ENCODE results near the gene LPGAT1.
A peak's percentile ranks its signal among the peaks of the same experiment; 100 is the strongest.

LPGAT1 gene

GRCh38 chr1:211715971-211716370 lies 114.6 kb downstream of the LPGAT1 start:
- H3K36me3 ChIP-seq (ENCODE audit: control insufficient read depth in 4 of 4, insufficient read depth in 4 of 4, low read length in 3 of 4), result no peaks in the 10 kb centered on the region
- no peak for DNase-seq
- 90% methylated on average over 2 of the region's 2 CpGs for WGBS (ENCODE audit: insufficient coverage)
- no peaks in the 10 kb centered on the region for H3K9me3 ChIP-seq (ENCODE audit: control extremely low read depth in 1 of 5, control insufficient read depth in 4 of 5, insufficient read depth in 2 of 5, low read depth in 1 of 5, low read length in 4 of 5)
- H3K27ac ChIP-seq (ENCODE audit: insufficient read depth in 1 of 2, low read depth in 1 of 2, low read length in 2 of 2, poor library complexity in 1 of 2, severe bottlenecking in 2 of 2), result no peak overlapping the region
- CTCF ChIA-PET, result no interaction called here
- no peak overlapping the region for H3K4me3 ChIP-seq (ENCODE audit: control insufficient read depth in 1 of 7, extremely low read depth in 1 of 7, insufficient read depth in 4 of 7, low read depth in 2 of 7, low read length in 6 of 7)
- peaks cover 0 to 5% (median 0%) of the 10 kb centered on the region in 4 experiments for H3K4me1 ChIP-seq (ENCODE audit: control extremely low read depth in 1 of 4, control insufficient read depth in 4 of 4, insufficient read depth in 4 of 4, low read length in 3 of 4)
- no peaks in the 10 kb centered on the region for H3K27me3 ChIP-seq (replicated peaks in 2 of 5; ENCODE audit: control insufficient read depth in 4 of 5, insufficient read depth in 5 of 5, low read length in 4 of 5)
- POLR2A ChIA-PET, result interaction anchor here (0.8 kb wide), 1 partner anchor 135 kb away, joined by 3 read pairs; no protein-coding TSS in a partner anchor

GRCh38 chr1:211714154-211714553 lies 116.4 kb downstream of the LPGAT1 start:
- CTCF ChIA-PET, result interaction anchor here (0.9 kb wide), 1 partner anchor 16 kb away, joined by 3 read pairs; no protein-coding TSS in a partner anchor
- no peaks in the 10 kb centered on the region for H3K9me3 ChIP-seq (ENCODE audit: control extremely low read depth in 1 of 5, control insufficient read depth in 4 of 5, insufficient read depth in 2 of 5, low read depth in 1 of 5, low read length in 4 of 5)

GRCh38 chr1:211713231-211713630 lies 117.3 kb downstream of the LPGAT1 start:
- no peaks in the 10 kb centered on the region for H3K36me3 ChIP-seq (ENCODE audit: control insufficient read depth in 4 of 4, insufficient read depth in 4 of 4, low read length in 3 of 4)
- POLR2A ChIA-PET, result no interaction called here
- H3K4me3 ChIP-seq (ENCODE audit: control insufficient read depth in 1 of 7, extremely low read depth in 1 of 7, insufficient read depth in 4 of 7, low read depth in 2 of 7, low read length in 6 of 7), result no peak overlapping the region
- CTCF ChIA-PET, result interaction anchor here (0.9 to 1.8 kb wide), 2 partner anchors 14 to 15 kb away, joined by 3 to 6 read pairs; no protein-coding TSS in a partner anchor
- peaks cover 0 to 5% (median 0%) of the 10 kb centered on the region in 4 experiments for H3K4me1 ChIP-seq (ENCODE audit: control extremely low read depth in 1 of 4, control insufficient read depth in 4 of 4, insufficient read depth in 4 of 4, low read length in 3 of 4)
- no peaks in the 10 kb centered on the region for H3K9me3 ChIP-seq (ENCODE audit: control extremely low read depth in 1 of 5, control insufficient read depth in 4 of 5, insufficient read depth in 2 of 5, low read depth in 1 of 5, low read length in 4 of 5)
- no peak for DNase-seq
- WGBS (ENCODE audit: insufficient coverage), result 98% methylated on average over 7 of the region's 10 CpGs
- H3K27me3 ChIP-seq (replicated peaks in 2 of 5; ENCODE audit: control insufficient read depth in 4 of 5, insufficient read depth in 5 of 5, low read length in 4 of 5), result no peaks in the 10 kb centered on the region
- H3K27ac ChIP-seq (ENCODE audit: insufficient read depth in 1 of 2, low read depth in 1 of 2, low read length in 2 of 2, poor library complexity in 1 of 2, severe bottlenecking in 2 of 2), result no peak overlapping the region

More at GRCh38 chr1:211714154-211714553, 116.4 kb downstream of the LPGAT1 start:
- Histone ChIP-seq H3K4me1 (ENCODE audit: control extremely low read depth in 1 of 4, control insufficient read depth in 4 of 4, insufficient read depth in 4 of 4, low read length in 3 of 4) (peaks cover 0 to 5% (median 0%) of the 10 kb centered on the region in 4 experiments), H3K27ac (ENCODE audit: insufficient read depth in 1 of 2, low read depth in 1 of 2, low read length in 2 of 2, poor library complexity in 1 of 2, severe bottlenecking in 2 of 2) (no peak overlapping the region), H3K4me3 (ENCODE audit: control insufficient read depth in 1 of 7, extremely low read depth in 1 of 7, insufficient read depth in 4 of 7, low read depth in 2 of 7, low read length in 6 of 7) (no peak overlapping the region), H3K36me3 (ENCODE audit: control insufficient read depth in 4 of 4, insufficient read depth in 4 of 4, low read length in 3 of 4) (no peaks in the 10 kb centered on the region), H3K27me3 (replicated peaks in 2 of 5; ENCODE audit: control insufficient read depth in 4 of 5, insufficient read depth in 5 of 5, low read length in 4 of 5) (no peaks in the 10 kb centered on the region)
- WGBS (ENCODE audit: insufficient coverage), result 42% methylated on average over 2 of the region's 5 CpGs
- DNase-seq, result peak in 2 of 3 donors; percentile 27 to 60
- POLR2A ChIA-PET, result no interaction called here

- H3K4me3 ChIP-seq (ENCODE audit: control insufficient read depth in 1 of 7, extremely low read depth in 1 of 7, insufficient read depth in 4 of 7, low read depth in 2 of 7, low read length in 6 of 7), result no peak overlapping the region
- CTCF ChIA-PET, result interaction anchor here (1.8 to 2.8 kb wide), 2 partner anchors 12 kb away, joined by 6 to 20 read pairs; no protein-coding TSS in a partner anchor
- POLR2A ChIA-PET, result no interaction called here
- peaks cover 0 to 5% (median 0%) of the 10 kb centered on the region in 4 experiments for H3K4me1 ChIP-seq (ENCODE audit: control extremely low read depth in 1 of 4, control insufficient read depth in 4 of 4, insufficient read depth in 4 of 4, low read length in 3 of 4)
- 100% methylated on average over 3 of the region's 4 CpGs for WGBS (ENCODE audit: insufficient coverage)
- no peaks in the 10 kb centered on the region for H3K9me3 ChIP-seq (ENCODE audit: control extremely low read depth in 1 of 5, control insufficient read depth in 4 of 5, insufficient read depth in 2 of 5, low read depth in 1 of 5, low read length in 4 of 5)
- no peak overlapping the region for H3K27ac ChIP-seq (ENCODE audit: insufficient read depth in 1 of 2, low read depth in 1 of 2, low read length in 2 of 2, poor library complexity in 1 of 2, severe bottlenecking in 2 of 2)
- no peak for DNase-seq
- H3K27me3 ChIP-seq (replicated peaks in 2 of 5; ENCODE audit: control insufficient read depth in 4 of 5, insufficient read depth in 5 of 5, low read length in 4 of 5), result no peaks in the 10 kb centered on the region
- H3K36me3 ChIP-seq (ENCODE audit: control insufficient read depth in 4 of 4, insufficient read depth in 4 of 4, low read length in 3 of 4), result no peaks in the 10 kb centered on the region
Measured at GRCh38 chr1:211711315-211711705, 119.3 kb downstream of the LPGAT1 start.

GRCh38 chr1:211710566-211711314 lies 119.8 kb downstream of the LPGAT1 start:
- peaks cover 0 to 5% (median 0%) of the 10 kb centered on the region in 4 experiments for H3K4me1 ChIP-seq (ENCODE audit: control extremely low read depth in 1 of 4, control insufficient read depth in 4 of 4, insufficient read depth in 4 of 4, low read length in 3 of 4)
- no peaks in the 10 kb centered on the region for H3K27me3 ChIP-seq (replicated peaks in 2 of 5; ENCODE audit: control insufficient read depth in 4 of 5, insufficient read depth in 5 of 5, low read length in 4 of 5)
- H3K36me3 ChIP-seq (ENCODE audit: control insufficient read depth in 4 of 4, insufficient read depth in 4 of 4, low read length in 3 of 4), result no peaks in the 10 kb centered on the region
- no peak overlapping the region for H3K4me3 ChIP-seq (ENCODE audit: control insufficient read depth in 1 of 7, extremely low read depth in 1 of 7, insufficient read depth in 4 of 7, low read depth in 2 of 7, low read length in 6 of 7)
- WGBS (ENCODE audit: insufficient coverage), result 68% methylated on average over 4 of the region's 6 CpGs
- no peaks in the 10 kb centered on the region for H3K9me3 ChIP-seq (ENCODE audit: control extremely low read depth in 1 of 5, control insufficient read depth in 4 of 5, insufficient read depth in 2 of 5, low read depth in 1 of 5, low read length in 4 of 5)
- DNase-seq, result peak in 2 of 3 donors; percentile 27 to 39
- CTCF ChIA-PET, result interaction anchor here (2.8 kb wide), 1 partner anchor 12 kb away, joined by 20 read pairs; no protein-coding TSS in a partner anchor
- POLR2A ChIA-PET, result no interaction called here
- H3K27ac ChIP-seq (ENCODE audit: insufficient read depth in 1 of 2, low read depth in 1 of 2, low read length in 2 of 2, poor library complexity in 1 of 2, severe bottlenecking in 2 of 2), result no peak overlapping the region

- Histone ChIP-seq H3K36me3 (ENCODE audit: control insufficient read depth in 4 of 4, insufficient read depth in 4 of 4, low read length in 3 of 4) (no peaks in the 10 kb centered on the region), H3K27me3 (replicated peaks in 2 of 5; ENCODE audit: control insufficient read depth in 4 of 5, insufficient read depth in 5 of 5, low read length in 4 of 5) (no peaks in the 10 kb centered on the region), H3K4me3 (ENCODE audit: control insufficient read depth in 1 of 7, extremely low read depth in 1 of 7, insufficient read depth in 4 of 7, low read depth in 2 of 7, low read length in 6 of 7) (no peak overlapping the region), H3K4me1 (ENCODE audit: control extremely low read depth in 1 of 4, control insufficient read depth in 4 of 4, insufficient read depth in 4 of 4, low read length in 3 of 4) (peaks cover 0 to 5% (median 0%) of the 10 kb centered on the region in 4 experiments), H3K9me3 (ENCODE audit: control extremely low read depth in 1 of 5, control insufficient read depth in 4 of 5, insufficient read depth in 2 of 5, low read depth in 1 of 5, low read length in 4 of 5) (no peaks in the 10 kb centered on the region), H3K27ac (ENCODE audit: insufficient read depth in 1 of 2, low read depth in 1 of 2, low read length in 2 of 2, poor library complexity in 1 of 2, severe bottlenecking in 2 of 2) (no peak overlapping the region)
- ChIA-PET CTCF (interaction anchor here (1.1 to 2.8 kb wide), 4 partner anchors 10 to 28 kb away, joined by 3 to 20 read pairs (median 4); no protein-coding TSS in a partner anchor), POLR2A (no interaction called here)
- 93% methylated on average over 3 of the region's 4 CpGs for WGBS (ENCODE audit: insufficient coverage)
- no peak for DNase-seq
Measured at GRCh38 chr1:211708926-211709325, 121.6 kb downstream of the LPGAT1 start.

- POLR2A ChIA-PET, result no interaction called here
- no peak for DNase-seq
- no peaks in the 10 kb centered on the region for H3K27me3 ChIP-seq (replicated peaks in 2 of 5; ENCODE audit: control insufficient read depth in 4 of 5, insufficient read depth in 5 of 5, low read length in 4 of 5)
- CTCF ChIA-PET, result interaction anchor here (1.5 kb wide), 1 partner anchor 11 kb away, joined by 5 read pairs; no protein-coding TSS in a partner anchor
- H3K4me3 ChIP-seq (ENCODE audit: control insufficient read depth in 1 of 7, extremely low read depth in 1 of 7, insufficient read depth in 4 of 7, low read depth in 2 of 7, low read length in 6 of 7), result no peak overlapping the region
- H3K36me3 ChIP-seq (ENCODE audit: control insufficient read depth in 4 of 4, insufficient read depth in 4 of 4, low read length in 3 of 4), result no peaks in the 10 kb centered on the region
- peaks cover 0 to 5% (median 0%) of the 10 kb centered on the region in 4 experiments for H3K4me1 ChIP-seq (ENCODE audit: control extremely low read depth in 1 of 4, control insufficient read depth in 4 of 4, insufficient read depth in 4 of 4, low read length in 3 of 4)
- no peak overlapping the region for H3K27ac ChIP-seq (ENCODE audit: insufficient read depth in 1 of 2, low read depth in 1 of 2, low read length in 2 of 2, poor library complexity in 1 of 2, severe bottlenecking in 2 of 2)
- no peaks in the 10 kb centered on the region for H3K9me3 ChIP-seq (ENCODE audit: control extremely low read depth in 1 of 5, control insufficient read depth in 4 of 5, insufficient read depth in 2 of 5, low read depth in 1 of 5, low read length in 4 of 5)
- WGBS (ENCODE audit: insufficient coverage), result 100% methylated on average over 6 of the region's 6 CpGs
Measured at GRCh38 chr1:211708006-211708405, 122.6 kb downstream of the LPGAT1 start.
